ENCODE results near the gene ADAM23.

GRCh38 chr2:206531996-206532543 lies 88.7 kb downstream of the ADAM23 start:
- TF ChIP-seq TAF1 (IDR thresholded peaks at IDR 0.05; ENCODE audit: low read depth) (no peak), EP300 (IDR thresholded peaks at IDR 0.05; ENCODE audit: borderline replicate concordance) (no peak), YY1 (IDR thresholded peaks at IDR 0.05; ENCODE audit: low read depth) (no peak), CEBPB (IDR thresholded peaks at IDR 0.05) (no peak), NFIC (IDR thresholded peaks at IDR 0.05) (no peak), RAD21 (IDR thresholded peaks at IDR 0.05; ENCODE audit: low read depth) (no peak), MAX (IDR thresholded peaks at IDR 0.05) (no peak), FOXM1 (IDR thresholded peaks at IDR 0.05; ENCODE audit: borderline replicate concordance, low read depth) (no peak), EGR1 (IDR thresholded peaks at IDR 0.05) (no peak), ZBTB7A (IDR thresholded peaks at IDR 0.05; ENCODE audit: low read depth) (no peak)

Measured in Ishikawa (cell line).